ENCODE data around the gene B4GALT5. TPM values are rescaled to one million over a fixed set of nuclear protein-coding genes. Genes with fewer than 3 reads are reported as not detected.

Gene B4GALT5
- total RNA-seq, 1 experiment from 2014 or later: 77.0 TPM

GRCh38 chr20:49637046-49637637 is 76.5 kb downstream of the B4GALT5 start:
- Histone ChIP-seq H2BK15ac (ENCODE audit: low read depth, low read length) (no peak overlapping the region), H3K27ac (ENCODE audit: insufficient read length, low read depth, low read length) (no peak overlapping the region), H3K4me1 (ENCODE audit: insufficient read depth, low read length) (peaks cover 2% of the 10 kb centered on the region), H3T11ph (ENCODE audit: low read length) (no peak overlapping the region), H3K18ac (ENCODE audit: insufficient read length, low read depth, low read length) (no peak overlapping the region), H3K79me1 (ENCODE audit: insufficient read depth, low read depth, low read length, poor library complexity, severe bottlenecking) (peaks cover 1% of the 10 kb centered on the region), H2BK12ac (ENCODE audit: insufficient read length, low read depth, low read length) (no peak overlapping the region), H3K9ac (ENCODE audit: extremely low read depth, insufficient read length, low read length) (no peak overlapping the region), H2AK5ac (ENCODE audit: insufficient read length, low read length) (no peak overlapping the region), H3K14ac (ENCODE audit: insufficient read depth, low read length) (no peak overlapping the region), H4K5ac (ENCODE audit: insufficient read length, low read depth, low read length) (no peak overlapping the region), H2BK20ac (ENCODE audit: low read depth, low read length, poor library complexity, severe bottlenecking) (no peak overlapping the region), H2AFZ (ENCODE audit: low read length) (no peak overlapping the region), H3K79me2 (ENCODE audit: insufficient read depth, low read length) (no peaks in the 10 kb centered on the region), H3K4ac (ENCODE audit: low read depth, low read length) (no peak overlapping the region), H3K27me3 (ENCODE audit: insufficient read depth, low read length) (no peaks in the 10 kb centered on the region), H2BK5ac (ENCODE audit: insufficient read length, low read length) (no peak overlapping the region), H3K4me2 (ENCODE audit: insufficient read depth, insufficient read length, low read length) (no peak overlapping the region), H4K91ac (ENCODE audit: insufficient read length, low read depth, low read length) (no peak overlapping the region), H4K20me1 (ENCODE audit: control insufficient read depth, insufficient read depth, insufficient read length) (no peaks in the 10 kb centered on the region), H3K9me3 (ENCODE audit: control insufficient read depth, low read depth, low read length) (no peaks in the 10 kb centered on the region), H2BK120ac (ENCODE audit: low read depth, low read length, poor library complexity, severe bottlenecking) (no peak overlapping the region), H3K23ac (ENCODE audit: insufficient read length, low read depth, low read length) (no peak overlapping the region), H4K8ac (replicated peaks; ENCODE audit: insufficient read length, low read depth, low read length) (no peak overlapping the region), H3K56ac (ENCODE audit: insufficient read length, low read depth, low read length) (no peak overlapping the region), H3K23me2 (ENCODE audit: insufficient read length, low read depth, low read length, poor library complexity, severe bottlenecking) (no peaks in the 10 kb centered on the region)
- Mint-ChIP-seq H3K36me3 (ENCODE audit: insufficient read depth in 1 of 3, low read depth in 3 of 3) (peaks cover 34 to 84% (median 75%) of the 10 kb centered on the region in 3 experiments; a peak in 6 of 7 replicates), H3K27ac (no peak overlapping the region; a peak in 1 of 7 replicates), H3K27me3 (ENCODE audit: low read depth) (no peaks in the 10 kb centered on the region), H3K4me3 (no peak overlapping the region), H3K4me1 (peaks cover 31 to 43% of the 10 kb centered on the region in 2 experiments), H3K9me3 (no peaks in the 10 kb centered on the region)
- DNase-seq: no peak
- WGBS (ENCODE audit: extremely low coverage, insufficient read length, low lambda C conversion rate): no CpG with 5 or more reads among the region's 8 CpGs
- no peak for TF ChIP-seq CTCF (conservative IDR thresholded peaks at IDR 0.05)
